GM12873 (cell line): ENCODE results near the gene MAPK9.

Experiments
- TF ChIP-seq, protein P1 (sequence below): IDR thresholded peaks from 2 replicates; pipeline ENCODE4 v1.5.1; 2012; ENCODE audit warnings: low read depth, mild to moderate bottlenecking, moderate library complexity, low read length, control low read depth; ENCODE audit not compliant: insufficient read depth; ENCODE audit errors: missing control alignments

MAPK9 gene

DNA sequence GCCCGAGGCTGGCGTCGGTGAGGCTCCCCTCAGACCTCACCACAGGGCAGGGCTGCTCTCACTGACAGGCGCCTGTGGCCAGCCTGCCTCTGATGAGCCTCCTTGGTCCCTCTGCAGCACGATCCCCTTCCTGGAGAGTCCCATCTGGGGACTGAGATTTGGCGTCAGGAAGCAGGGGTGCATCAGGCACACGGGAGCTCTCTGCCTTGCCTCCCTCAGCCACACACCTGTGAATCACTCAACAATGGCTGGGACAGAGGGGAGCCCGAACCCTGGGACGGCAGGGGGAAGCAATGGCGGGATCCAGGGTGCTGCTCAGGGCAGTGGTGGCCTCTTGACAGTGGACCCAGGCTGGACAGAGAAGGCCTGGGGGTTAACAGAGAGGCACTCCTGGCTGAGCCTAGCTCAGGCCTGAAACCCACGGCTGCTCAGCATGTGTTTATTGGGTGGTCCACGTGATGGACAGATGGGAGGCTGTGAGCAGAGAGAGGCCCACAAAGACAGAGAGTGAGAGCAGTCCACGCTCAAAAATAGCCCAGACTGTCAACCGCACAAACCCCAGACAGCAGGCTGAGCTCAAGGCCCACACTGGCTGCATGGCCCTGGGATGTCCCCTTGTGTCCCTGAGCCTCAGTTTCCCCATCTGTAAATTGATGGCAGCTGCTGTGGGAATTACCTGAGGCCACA, 94.7 kb downstream of the MAPK9 start:
- TF ChIP-seq, protein P1, sequence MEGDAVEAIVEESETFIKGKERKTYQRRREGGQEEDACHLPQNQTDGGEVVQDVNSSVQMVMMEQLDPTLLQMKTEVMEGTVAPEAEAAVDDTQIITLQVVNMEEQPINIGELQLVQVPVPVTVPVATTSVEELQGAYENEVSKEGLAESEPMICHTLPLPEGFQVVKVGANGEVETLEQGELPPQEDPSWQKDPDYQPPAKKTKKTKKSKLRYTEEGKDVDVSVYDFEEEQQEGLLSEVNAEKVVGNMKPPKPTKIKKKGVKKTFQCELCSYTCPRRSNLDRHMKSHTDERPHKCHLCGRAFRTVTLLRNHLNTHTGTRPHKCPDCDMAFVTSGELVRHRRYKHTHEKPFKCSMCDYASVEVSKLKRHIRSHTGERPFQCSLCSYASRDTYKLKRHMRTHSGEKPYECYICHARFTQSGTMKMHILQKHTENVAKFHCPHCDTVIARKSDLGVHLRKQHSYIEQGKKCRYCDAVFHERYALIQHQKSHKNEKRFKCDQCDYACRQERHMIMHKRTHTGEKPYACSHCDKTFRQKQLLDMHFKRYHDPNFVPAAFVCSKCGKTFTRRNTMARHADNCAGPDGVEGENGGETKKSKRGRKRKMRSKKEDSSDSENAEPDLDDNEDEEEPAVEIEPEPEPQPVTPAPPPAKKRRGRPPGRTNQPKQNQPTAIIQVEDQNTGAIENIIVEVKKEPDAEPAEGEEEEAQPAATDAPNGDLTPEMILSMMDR, result no peak

DNA sequence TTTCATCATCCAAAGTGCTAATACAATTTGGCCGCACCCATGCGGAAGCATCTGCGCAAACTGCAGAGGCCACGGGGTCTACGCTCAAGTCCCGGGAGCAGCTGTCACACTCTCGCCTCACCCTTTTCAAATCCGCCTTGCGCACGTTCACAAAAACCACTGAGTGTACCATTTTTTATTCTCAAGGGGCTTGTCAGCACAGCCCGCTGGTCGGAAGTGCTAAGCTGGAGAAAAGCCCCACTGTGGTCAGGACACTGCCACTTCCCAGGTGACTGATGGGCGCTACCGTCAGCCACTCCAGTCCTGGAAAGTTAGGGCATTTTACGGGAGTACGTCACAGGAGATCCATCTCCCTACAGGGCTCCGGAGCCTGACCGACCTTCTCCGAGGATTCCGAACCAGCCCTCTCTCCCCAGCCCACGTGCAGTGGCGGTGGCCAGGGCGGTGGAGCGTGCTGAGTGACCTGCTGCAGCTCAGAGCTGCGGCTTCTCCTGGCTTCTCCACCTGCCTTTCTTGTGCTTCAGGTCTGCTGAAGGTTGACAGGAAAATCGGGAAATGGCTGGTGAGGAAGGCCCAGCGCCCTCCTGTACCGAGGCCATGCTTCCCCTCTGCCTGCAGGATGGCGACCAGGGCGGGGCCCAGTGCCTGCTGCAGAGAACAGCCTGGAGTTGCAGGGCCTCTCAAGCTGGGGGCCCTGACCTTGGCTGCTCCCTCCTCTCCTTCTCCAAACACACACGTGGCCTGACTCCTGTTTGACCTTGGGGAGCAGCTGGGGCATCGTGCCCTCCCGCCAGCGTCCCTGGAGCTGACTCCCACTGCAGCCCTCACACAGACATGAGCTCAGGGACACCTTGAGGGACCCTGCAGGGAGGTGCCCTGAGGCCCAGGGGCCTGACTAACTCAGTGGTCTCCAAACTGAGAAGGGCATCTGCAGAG, 97.2 kb downstream of the MAPK9 start:
- TF ChIP-seq, protein P1, result no peak

DNA sequence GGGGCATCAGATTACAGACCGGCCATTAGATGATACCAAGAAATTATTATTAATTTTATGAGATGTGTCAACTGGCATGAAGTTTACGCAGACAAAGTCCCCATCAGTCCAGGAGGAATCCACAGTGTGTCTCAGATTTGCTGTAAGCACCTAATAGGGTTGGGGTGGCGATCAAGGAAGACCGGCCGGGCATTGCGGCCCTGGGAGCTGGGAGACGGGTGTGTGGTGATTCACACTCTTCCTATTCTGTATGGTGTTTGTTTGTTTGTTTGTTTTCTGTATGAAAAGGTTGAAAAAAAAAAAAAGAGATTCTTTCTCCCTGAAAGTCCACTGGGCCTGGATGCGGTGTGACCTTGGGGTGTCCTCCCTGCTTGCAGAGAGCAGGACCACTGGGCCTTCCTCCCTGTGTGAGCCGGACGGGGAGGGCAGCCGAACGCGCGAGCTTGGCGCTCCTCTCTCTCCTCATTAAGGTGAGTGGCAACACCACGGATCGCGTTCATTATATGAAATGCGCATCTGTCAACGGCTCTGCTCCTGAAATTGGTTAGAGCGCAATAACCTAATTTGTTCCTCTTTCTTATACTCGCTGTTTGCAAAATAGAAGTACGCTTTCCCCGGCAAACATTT, 98.0 kb downstream of the MAPK9 start:
- TF ChIP-seq, protein P1, result no peak

DNA sequence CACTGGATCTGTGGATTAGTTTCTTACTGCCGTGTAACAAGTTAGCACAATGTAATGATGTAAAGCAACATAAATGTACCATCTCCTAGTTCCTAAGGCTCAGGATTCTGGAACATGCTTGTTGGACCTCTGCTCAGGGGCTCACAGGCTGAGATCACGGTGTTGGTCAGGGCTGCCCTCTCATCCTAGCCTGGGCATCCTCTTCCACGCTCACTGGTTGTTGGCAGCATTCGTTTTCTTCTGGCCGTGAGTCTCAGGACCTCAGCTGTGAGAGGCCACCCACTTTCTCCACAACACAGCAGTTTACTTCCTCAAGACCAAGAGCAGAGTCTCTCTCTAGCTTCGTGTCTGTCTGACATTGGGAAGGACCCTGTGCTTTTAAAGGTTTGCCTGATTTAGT, 100.2 kb downstream of the MAPK9 start:
- TF ChIP-seq, protein P1, result no peak

DNA sequence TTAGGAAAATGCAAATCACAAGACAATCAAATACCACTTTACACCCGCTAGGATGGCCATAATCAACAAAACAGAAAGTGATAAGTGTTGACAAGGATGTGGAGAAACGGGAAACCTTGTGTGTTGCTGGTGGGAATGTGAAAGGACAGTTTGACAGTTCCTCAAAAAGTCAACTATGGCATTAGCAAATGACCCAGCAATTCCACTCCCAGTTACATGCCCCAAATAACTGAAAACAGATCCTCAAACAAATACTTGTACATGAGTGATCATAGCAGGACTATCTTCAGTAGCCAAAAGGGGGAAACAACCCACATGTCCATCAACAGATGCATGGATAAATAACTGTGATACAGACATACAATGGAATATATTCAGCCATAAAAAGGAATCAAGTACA, 104.1 kb downstream of the MAPK9 start:
- TF ChIP-seq, protein P1, result no peak
